ENCODE results near the gene BTF3L4. TPM values are rescaled to one million over a fixed set of nuclear protein-coding genes. Genes with fewer than 3 reads are reported as not detected.

BTF3L4 gene
- total and polyA plus RNA-seq, 12 donors, result 24.9 to 37.1 (median 30.2) TPM

- H3K36me3 ChIP-seq, result peaks cover 0 to 53% (median 26%) of the 10 kb centered on the region in 9 donors
- peaks cover 0 to 39% (median 26%) of the 10 kb centered on the region in 9 donors for H3K4me1 ChIP-seq
- no peak for ATAC-seq
- 92 to 95% methylated on average over 1 of the region's 1 CpG for WGBS, 2 donors
- no peaks in the 10 kb centered on the region for H3K9me3 ChIP-seq
- no peak for DNase-seq
- no peak for TF ChIP-seq CTCF (IDR thresholded peaks at IDR 0.05)
- intact Hi-C loops (cut with DNase I), result loop anchor here in 1 of 10 donors (5.0 kb wide), 1 partner anchor 183 kb away; the partner anchor contains the start of gene NRDC
- no peak overlapping the region for H3K27ac ChIP-seq
- no peaks in the 10 kb centered on the region for H3K27me3 ChIP-seq
- H3K4me3 ChIP-seq, result no peak overlapping the region
Observed at GRCh38 chr1:52059888-52060287, 3.8 kb downstream of the BTF3L4 start.

GRCh38 chr1:52060822-52061221 lies 4.7 kb downstream of the BTF3L4 start:
- intact Hi-C loops (cut with DNase I), result no loop called here
- peaks cover 0 to 62% (median 35%) of the 10 kb centered on the region in 9 donors for H3K36me3 ChIP-seq
- WGBS, 2 donors, result 97% methylated on average over 4 of the region's 4 CpGs
- H3K4me3 ChIP-seq, result no peak overlapping the region
- ATAC-seq (no peak), DNase-seq (no peak)
- H3K9me3 ChIP-seq, result no peaks in the 10 kb centered on the region
- peaks cover 0 to 35% (median 26%) of the 10 kb centered on the region in 9 donors for H3K4me1 ChIP-seq
- no peak for TF ChIP-seq CTCF (IDR thresholded peaks at IDR 0.05)
- no peak overlapping the region for H3K27ac ChIP-seq
- no peaks in the 10 kb centered on the region for H3K27me3 ChIP-seq

GRCh38 chr1:52063192-52063591 lies 7.1 kb downstream of the BTF3L4 start:
- 89 to 97% methylated on average over 2 of the region's 2 CpGs for whole genome bisulfite sequencing, 2 donors
- intact Hi-C loops (cut with DNase I), result no loop called here
- H3K4me3 ChIP-seq, result no peak overlapping the region
- H3K27ac ChIP-seq, result no peak overlapping the region
- TF ChIP-seq CTCF (IDR thresholded peaks at IDR 0.05), result no peak
- no peak for ATAC-seq
- no peak for DNase-seq
- peaks cover 0 to 18% (median 11%) of the 10 kb centered on the region in 9 donors for H3K4me1 ChIP-seq
- H3K27me3 ChIP-seq, result no peaks in the 10 kb centered on the region
- no peaks in the 10 kb centered on the region for H3K9me3 ChIP-seq
- peaks cover 0 to 86% (median 46%) of the 10 kb centered on the region in 9 donors for H3K36me3 ChIP-seq

DNA sequence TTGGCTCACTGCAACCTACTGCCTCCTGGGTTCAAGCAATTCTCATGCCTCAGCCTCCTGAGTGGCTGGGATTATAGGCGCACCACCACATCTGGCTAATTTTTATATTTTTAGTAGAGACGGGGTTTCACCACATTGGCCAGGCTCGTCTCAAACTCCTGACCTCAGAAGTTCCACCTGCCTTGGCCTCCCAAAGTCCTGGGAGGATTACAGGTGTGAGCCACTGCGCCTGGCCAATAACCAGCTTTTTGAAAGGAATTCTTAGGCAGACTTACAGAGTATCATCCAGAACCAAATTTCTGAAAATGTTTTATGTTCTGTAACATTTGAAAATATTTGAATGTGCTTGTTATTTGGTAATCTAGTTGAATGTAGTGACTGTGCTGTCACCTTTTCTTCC lies 14.6 kb downstream of the BTF3L4 start:
- ATAC-seq (no peak), DNase-seq (no peak)
- H3K9me3 ChIP-seq, result no peaks in the 10 kb centered on the region
- no peak overlapping the region for H3K4me3 ChIP-seq
- H3K36me3 ChIP-seq, result peaks cover 0 to 80% (median 14%) of the 10 kb centered on the region in 9 donors
- no peak for TF ChIP-seq CTCF (IDR thresholded peaks at IDR 0.05)
- H3K27me3 ChIP-seq, result no peaks in the 10 kb centered on the region
- no peak overlapping the region for H3K27ac ChIP-seq
- intact Hi-C loops (cut with DNase I), result no loop called here
- peaks cover 0 to 8% (median 0%) of the 10 kb centered on the region in 9 donors for H3K4me1 ChIP-seq
- WGBS, 2 donors, result 97% methylated on average over 4 of the region's 4 CpGs
